HEK293 (cell line): ENCODE data around the gene FBLN2.
A peak's percentile ranks its signal among the peaks of the same experiment; 100 is the strongest.

Experiments
- CTCF ChIA-PET: fragments of 350-600 bp; formaldehyde crosslinking; extraction: SDS; loops from one replicate; lab custom pipeline; 2021; ENCODE audit warnings: antibody characterized with exemption; lab: Yijun Ruan, JAX
- POLR2A ChIA-PET: fragments of 300-600 bp; formaldehyde crosslinking; extraction: SDS; loops from one replicate; lab custom pipeline; 2020; ENCODE audit warnings: antibody characterized with exemption, inconsistent platforms; lab: Yijun Ruan, JAX
- H3K27ac ChIP-seq: fragments of 200-500 bp; sonication (Bioruptor generic); 2 replicates; pipeline ENCODE4 v1.5.1; 2014; ENCODE audit warnings: low read depth, low read length, control low read depth, inconsistent platforms; ENCODE audit errors: extremely low read depth
- H3K36me3 ChIP-seq, 2 experiments: fragments of 200-500 bp in 1 of 2; sonication (Bioruptor generic) in 1 of 2; 1 replicate in 1 of 2; 2 replicates in 1 of 2; pipeline ENCODE4 v1.5.1; 2014 to 2017; ENCODE audit warnings: inconsistent platforms in 2 of 2, low read length in 2 of 2; ENCODE audit not compliant: control insufficient read depth in 2 of 2, insufficient read depth in 1 of 2
- H3K4me1 ChIP-seq: fragments of 200-500 bp; sonication (Bioruptor generic); 2 replicates; pipeline ENCODE4 v1.5.1; 2014; ENCODE audit warnings: mild to moderate bottlenecking, low read length, inconsistent platforms; ENCODE audit not compliant: control insufficient read depth, insufficient read depth
- H3K4me3 ChIP-seq: 2 replicates; pipeline ENCODE4 v1.5.1; 2011; ENCODE audit warnings: low read depth, mild to moderate bottlenecking, control low read depth, low read length, moderate library complexity
- H3K9me3 ChIP-seq: fragments of 200-500 bp; sonication (Bioruptor generic); 2 replicates; pipeline ENCODE4 v1.5.1; 2014; ENCODE audit warnings: low read depth, low read length, inconsistent platforms; ENCODE audit not compliant: control insufficient read depth, insufficient read depth
- EGR2 ChIP-seq: fragments of 450-650 bp; formaldehyde crosslinking; IDR thresholded peaks from 2 replicates; pipeline ENCODE4 v1.5.1; 2016; ENCODE audit warnings: low read depth, missing biosample characterization, missing genetic modification characterization
- KLF9 ChIP-seq: fragments of 450-650 bp; formaldehyde crosslinking; IDR thresholded peaks from 2 replicates; pipeline ENCODE4 v1.5.1; 2016; ENCODE audit warnings: missing biosample characterization, missing genetic modification characterization, low read depth
- PRDM1 ChIP-seq: fragments of 450-650 bp; formaldehyde crosslinking; IDR thresholded peaks from 2 replicates; pipeline ENCODE4; 2016; ENCODE audit warnings: missing biosample characterization, missing genetic modification characterization
- YY1 ChIP-seq: fragments of 450-650 bp; formaldehyde crosslinking; IDR thresholded peaks from 2 replicates; pipeline ENCODE4 v1.5.1; 2018; ENCODE audit warnings: missing biosample characterization, missing genetic modification characterization
- ZBTB17 ChIP-seq: fragments of 450-650 bp; formaldehyde crosslinking; IDR thresholded peaks from 2 replicates; pipeline ENCODE4 v1.5.1; 2016; ENCODE audit warnings: missing biosample characterization, missing genetic modification characterization
- ZBTB21 ChIP-seq: fragments of 450-650 bp; formaldehyde crosslinking; IDR thresholded peaks from 2 replicates; pipeline ENCODE4 v1.5.1; 2017; ENCODE audit warnings: missing biosample characterization, missing genetic modification characterization
- ZFHX2 ChIP-seq: fragments of 450-650 bp; formaldehyde crosslinking; conservative IDR thresholded peaks from 2 replicates; pipeline ENCODE4 v1.5.1; 2016; ENCODE audit warnings: missing biosample characterization, missing genetic modification characterization
- ZFP3 ChIP-seq: fragments of 450-650 bp; formaldehyde crosslinking; IDR thresholded peaks from 2 replicates; pipeline ENCODE4 v1.5.1; 2016; ENCODE audit warnings: low read depth, missing biosample characterization, missing genetic modification characterization
- ZNF19 ChIP-seq: fragments of 450-650 bp; formaldehyde crosslinking; IDR thresholded peaks from 2 replicates; pipeline ENCODE4; 2016; ENCODE audit warnings: missing biosample characterization, missing genetic modification characterization, low read depth
- ZNF391 ChIP-seq: fragments of 450-650 bp; formaldehyde crosslinking; IDR thresholded peaks from 2 replicates; pipeline ENCODE4 v1.5.1; 2016; ENCODE audit warnings: low read depth, missing biosample characterization, missing genetic modification characterization, borderline replicate concordance
- ZNF423 ChIP-seq: fragments of 450-650 bp; formaldehyde crosslinking; IDR thresholded peaks from 2 replicates; pipeline ENCODE4 v1.5.1; 2016; ENCODE audit warnings: missing biosample characterization, missing genetic modification characterization
- ZNF571 ChIP-seq: fragments of 450-650 bp; formaldehyde crosslinking; IDR thresholded peaks from 2 replicates; pipeline ENCODE4 v1.5.0; 2017; ENCODE audit warnings: missing biosample characterization, missing genetic modification characterization
- ZNF610 ChIP-seq: fragments of 450-650 bp; formaldehyde crosslinking; IDR thresholded peaks from 2 replicates; pipeline ENCODE4 v1.5.1; 2016; ENCODE audit warnings: missing biosample characterization, missing genetic modification characterization, borderline replicate concordance
- ZNF626 ChIP-seq: fragments of 450-650 bp; sonication (Bioruptor Pico); formaldehyde crosslinking; IDR thresholded peaks from 2 replicates; pipeline ENCODE4 v1.5.1; 2018; ENCODE audit warnings: missing biosample characterization, missing genetic modification characterization, inconsistent platforms
- ZXDB ChIP-seq: fragments of 450-650 bp; formaldehyde crosslinking; IDR thresholded peaks from 2 replicates; pipeline ENCODE4 v1.5.1; 2016; ENCODE audit warnings: missing biosample characterization, missing genetic modification characterization
- TF ChIP-seq, protein P1 (sequence below): fragments of 450-650 bp; formaldehyde crosslinking; IDR thresholded peaks from 2 replicates; pipeline ENCODE4 v1.5.1; 2016; ENCODE audit warnings: missing biosample characterization, missing genetic modification characterization
- TF ChIP-seq, protein P2 (sequence below): fragments of 450-650 bp; formaldehyde crosslinking; IDR thresholded peaks from 2 replicates; pipeline ENCODE4 v1.5.1; 2017; ENCODE audit warnings: missing biosample characterization, missing genetic modification characterization
- TF ChIP-seq, protein P3 (sequence below): fragments of 450-650 bp; formaldehyde crosslinking; IDR thresholded peaks from 2 replicates; pipeline ENCODE4 v1.5.1; 2016; ENCODE audit warnings: missing biosample characterization, missing genetic modification characterization
- TF ChIP-seq, protein P4 (sequence below): fragments of 450-650 bp; formaldehyde crosslinking; IDR thresholded peaks from 2 replicates; pipeline ENCODE4 v1.5.1; 2016; ENCODE audit warnings: missing biosample characterization, missing genetic modification characterization
- TF ChIP-seq, protein P5 (sequence below): fragments of 450-650 bp; formaldehyde crosslinking; IDR thresholded peaks from 2 replicates; pipeline ENCODE4 v1.5.1; 2016; ENCODE audit warnings: missing biosample characterization, missing genetic modification characterization

Gene FBLN2

DNA sequence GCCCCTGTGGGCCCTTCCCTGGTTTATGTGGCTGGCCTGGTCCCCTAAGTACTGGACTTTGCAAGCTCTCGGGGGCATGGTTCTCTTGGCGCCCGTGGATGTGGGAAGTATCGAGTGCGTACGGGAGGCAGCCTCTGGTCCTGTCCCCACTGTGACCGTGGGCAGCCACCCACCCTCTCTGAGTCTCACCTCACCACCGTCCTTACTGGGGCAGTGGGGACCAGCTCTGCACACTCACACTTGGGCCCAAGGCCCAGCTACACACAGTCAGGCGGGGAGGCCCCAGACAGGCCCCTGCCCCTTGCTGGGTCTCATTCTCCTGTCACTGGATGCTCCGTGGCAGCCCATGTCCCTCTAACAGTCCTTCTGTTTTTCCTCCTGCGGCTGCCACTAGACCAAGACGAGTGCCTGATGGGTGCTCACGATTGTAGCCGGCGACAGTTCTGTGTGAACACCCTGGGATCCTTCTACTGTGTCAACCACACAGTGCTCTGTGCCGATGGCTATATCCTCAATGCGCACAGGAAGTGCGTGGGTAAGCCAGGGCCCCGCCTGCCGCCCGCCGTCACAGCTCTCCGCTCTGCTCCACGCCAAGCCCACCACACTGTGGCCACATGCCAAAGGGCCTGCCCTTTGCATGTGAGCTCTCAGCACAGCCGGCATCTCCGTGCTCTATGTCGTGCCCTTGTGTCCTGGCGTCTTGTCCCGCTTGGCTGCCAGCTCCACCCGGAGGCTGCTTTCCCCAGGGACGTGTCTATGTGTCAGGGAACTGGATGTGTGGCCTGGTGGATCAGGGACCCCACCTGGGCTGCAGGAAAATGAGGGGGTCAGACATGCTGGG is 72.7 kb downstream of the FBLN2 start:
- H3K36me3 ChIP-seq: no peaks in the 10 kb centered on the region
- no peaks in the 10 kb centered on the region for H3K9me3 ChIP-seq
- H3K4me1 ChIP-seq: no peaks in the 10 kb centered on the region
- no peak overlapping the region for H3K4me3 ChIP-seq
- TF ChIP-seq ZBTB21 (tag by site-specific recombination): no peak
- TF ChIP-seq EGR2: peak; percentile 43; the same call in 1 of the 2 replicates
- peak; percentile 61 for TF ChIP-seq ZFHX2
- TF ChIP-seq, all 188 proteins: peak for 2
- ChIA-PET POLR2A (no interaction called here), CTCF (interaction anchor here (0.7 to 1.9 kb wide), 4 partner anchors 26 to 126 kb away, joined by 3 to 6 read pairs (median 3); no protein-coding TSS in a partner anchor)
- no peak overlapping the region for H3K27ac ChIP-seq

DNA sequence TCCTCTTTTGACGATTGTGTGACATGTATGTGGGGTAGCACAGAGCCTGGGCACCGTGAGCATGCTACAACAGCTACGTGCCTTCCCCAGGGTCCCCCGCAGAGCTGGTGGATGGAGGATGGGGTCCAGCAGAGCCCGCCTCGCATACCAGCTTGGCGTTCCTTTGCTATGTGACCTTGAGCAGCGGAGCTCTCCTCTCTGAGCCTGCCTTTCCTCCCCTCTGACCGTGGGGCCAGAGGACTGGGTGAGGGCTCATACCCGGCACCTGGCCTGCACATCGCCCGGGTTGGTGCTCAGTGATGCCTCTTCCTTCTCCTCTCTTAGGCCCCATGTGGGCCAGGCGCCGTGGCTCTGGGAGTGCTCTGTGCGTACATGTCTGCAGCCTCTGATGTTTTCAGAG is 73.4 kb downstream of the FBLN2 start:
- Histone ChIP-seq H3K27ac (no peak overlapping the region), H3K4me1 (no peaks in the 10 kb centered on the region), H3K4me3 (no peak overlapping the region), H3K9me3 (no peaks in the 10 kb centered on the region), H3K36me3 (no peaks in the 10 kb centered on the region)
- ChIA-PET CTCF (interaction anchor here (0.8 to 1.9 kb wide), 2 partner anchors 26 to 126 kb away, joined by 3 to 6 read pairs; no protein-coding TSS in a partner anchor), POLR2A (no interaction called here)
- no peak for TF ChIP-seq KLF9
- no peak for TF ChIP-seq ZNF391
- TF ChIP-seq, protein P1, sequence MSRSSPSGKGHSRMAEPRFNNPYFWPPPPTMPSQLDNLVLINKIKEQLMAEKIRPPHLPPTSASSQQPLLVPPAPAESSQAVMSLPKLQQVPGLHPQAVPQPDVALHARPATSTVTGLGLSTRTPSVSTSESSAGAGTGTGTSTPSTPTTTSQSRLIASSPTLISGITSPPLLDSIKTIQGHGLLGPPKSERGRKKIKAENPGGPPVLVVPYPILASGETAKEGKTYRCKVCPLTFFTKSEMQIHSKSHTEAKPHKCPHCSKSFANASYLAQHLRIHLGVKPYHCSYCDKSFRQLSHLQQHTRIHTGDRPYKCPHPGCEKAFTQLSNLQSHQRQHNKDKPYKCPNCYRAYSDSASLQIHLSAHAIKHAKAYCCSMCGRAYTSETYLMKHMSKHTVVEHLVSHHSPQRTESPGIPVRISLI (tag by site-specific recombination): no peak
- no peak for TF ChIP-seq ZNF19 (tag by site-specific recombination)
- TF ChIP-seq, protein P2, sequence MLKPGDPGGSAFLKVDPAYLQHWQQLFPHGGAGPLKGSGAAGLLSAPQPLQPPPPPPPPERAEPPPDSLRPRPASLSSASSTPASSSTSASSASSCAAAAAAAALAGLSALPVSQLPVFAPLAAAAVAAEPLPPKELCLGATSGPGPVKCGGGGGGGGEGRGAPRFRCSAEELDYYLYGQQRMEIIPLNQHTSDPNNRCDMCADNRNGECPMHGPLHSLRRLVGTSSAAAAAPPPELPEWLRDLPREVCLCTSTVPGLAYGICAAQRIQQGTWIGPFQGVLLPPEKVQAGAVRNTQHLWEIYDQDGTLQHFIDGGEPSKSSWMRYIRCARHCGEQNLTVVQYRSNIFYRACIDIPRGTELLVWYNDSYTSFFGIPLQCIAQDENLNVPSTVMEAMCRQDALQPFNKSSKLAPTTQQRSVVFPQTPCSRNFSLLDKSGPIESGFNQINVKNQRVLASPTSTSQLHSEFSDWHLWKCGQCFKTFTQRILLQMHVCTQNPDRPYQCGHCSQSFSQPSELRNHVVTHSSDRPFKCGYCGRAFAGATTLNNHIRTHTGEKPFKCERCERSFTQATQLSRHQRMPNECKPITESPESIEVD (tag by site-specific recombination): no peak
- TF ChIP-seq, protein P3, sequence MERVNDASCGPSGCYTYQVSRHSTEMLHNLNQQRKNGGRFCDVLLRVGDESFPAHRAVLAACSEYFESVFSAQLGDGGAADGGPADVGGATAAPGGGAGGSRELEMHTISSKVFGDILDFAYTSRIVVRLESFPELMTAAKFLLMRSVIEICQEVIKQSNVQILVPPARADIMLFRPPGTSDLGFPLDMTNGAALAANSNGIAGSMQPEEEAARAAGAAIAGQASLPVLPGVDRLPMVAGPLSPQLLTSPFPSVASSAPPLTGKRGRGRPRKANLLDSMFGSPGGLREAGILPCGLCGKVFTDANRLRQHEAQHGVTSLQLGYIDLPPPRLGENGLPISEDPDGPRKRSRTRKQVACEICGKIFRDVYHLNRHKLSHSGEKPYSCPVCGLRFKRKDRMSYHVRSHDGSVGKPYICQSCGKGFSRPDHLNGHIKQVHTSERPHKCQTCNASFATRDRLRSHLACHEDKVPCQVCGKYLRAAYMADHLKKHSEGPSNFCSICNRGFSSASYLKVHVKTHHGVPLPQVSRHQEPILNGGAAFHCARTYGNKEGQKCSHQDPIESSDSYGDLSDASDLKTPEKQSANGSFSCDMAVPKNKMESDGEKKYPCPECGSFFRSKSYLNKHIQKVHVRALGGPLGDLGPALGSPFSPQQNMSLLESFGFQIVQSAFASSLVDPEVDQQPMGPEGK (tag by site-specific recombination): no peak
- TF ChIP-seq ZBTB17: no peak
- TF ChIP-seq ZXDB (tag by site-specific recombination): no peak
- no peak for TF ChIP-seq PRDM1
- TF ChIP-seq ZNF610 (tag by site-specific recombination): no peak
- TF ChIP-seq ZNF571: no peak
- TF ChIP-seq, protein P4, sequence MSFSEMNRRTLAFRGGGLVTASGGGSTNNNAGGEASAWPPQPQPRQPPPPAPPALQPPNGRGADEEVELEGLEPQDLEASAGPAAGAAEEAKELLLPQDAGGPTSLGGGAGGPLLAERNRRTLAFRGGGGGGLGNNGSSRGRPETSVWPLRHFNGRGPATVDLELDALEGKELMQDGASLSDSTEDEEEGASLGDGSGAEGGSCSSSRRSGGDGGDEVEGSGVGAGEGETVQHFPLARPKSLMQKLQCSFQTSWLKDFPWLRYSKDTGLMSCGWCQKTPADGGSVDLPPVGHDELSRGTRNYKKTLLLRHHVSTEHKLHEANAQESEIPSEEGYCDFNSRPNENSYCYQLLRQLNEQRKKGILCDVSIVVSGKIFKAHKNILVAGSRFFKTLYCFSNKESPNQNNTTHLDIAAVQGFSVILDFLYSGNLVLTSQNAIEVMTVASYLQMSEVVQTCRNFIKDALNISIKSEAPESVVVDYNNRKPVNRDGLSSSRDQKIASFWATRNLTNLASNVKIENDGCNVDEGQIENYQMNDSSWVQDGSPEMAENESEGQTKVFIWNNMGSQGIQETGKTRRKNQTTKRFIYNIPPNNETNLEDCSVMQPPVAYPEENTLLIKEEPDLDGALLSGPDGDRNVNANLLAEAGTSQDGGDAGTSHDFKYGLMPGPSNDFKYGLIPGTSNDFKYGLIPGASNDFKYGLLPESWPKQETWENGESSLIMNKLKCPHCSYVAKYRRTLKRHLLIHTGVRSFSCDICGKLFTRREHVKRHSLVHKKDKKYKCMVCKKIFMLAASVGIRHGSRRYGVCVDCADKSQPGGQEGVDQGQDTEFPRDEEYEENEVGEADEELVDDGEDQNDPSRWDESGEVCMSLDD (tag by site-specific recombination): no peak
- TF ChIP-seq, protein P5, sequence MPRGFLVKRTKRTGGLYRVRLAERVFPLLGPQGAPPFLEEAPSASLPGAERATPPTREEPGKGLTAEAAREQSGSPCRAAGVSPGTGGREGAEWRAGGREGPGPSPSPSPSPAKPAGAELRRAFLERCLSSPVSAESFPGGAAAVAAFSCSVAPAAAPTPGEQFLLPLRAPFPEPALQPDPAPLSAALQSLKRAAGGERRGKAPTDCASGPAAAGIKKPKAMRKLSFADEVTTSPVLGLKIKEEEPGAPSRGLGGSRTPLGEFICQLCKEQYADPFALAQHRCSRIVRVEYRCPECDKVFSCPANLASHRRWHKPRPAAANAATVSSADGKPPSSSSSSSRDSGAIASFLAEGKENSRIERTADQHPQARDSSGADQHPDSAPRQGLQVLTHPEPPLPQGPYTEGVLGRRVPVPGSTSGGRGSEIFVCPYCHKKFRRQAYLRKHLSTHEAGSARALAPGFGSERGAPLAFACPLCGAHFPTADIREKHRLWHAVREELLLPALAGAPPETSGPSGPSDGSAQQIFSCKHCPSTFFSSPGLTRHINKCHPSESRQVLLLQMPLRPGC (tag by site-specific recombination): no peak
- TF ChIP-seq YY1: no peak
- TF ChIP-seq ZNF626 (tag by site-specific recombination): no peak
- TF ChIP-seq ZFP3 (tag by site-specific recombination): no peak
- no peak for TF ChIP-seq ZNF423 (tag by site-specific recombination)
